Activated CD4-positive, alpha-beta memory T cell treated with anti-CD3 and anti-CD28 coated beads for 36 hours (primary cell): Measurements from ENCODE around the gene L1CAM. TPM values are rescaled to one million over a fixed set of nuclear protein-coding genes. Genes with fewer than 3 reads are reported as not detected.

Experiments used
- CTCF ChIA-PET: fragments of 350-600 bp; sonication (Branson Sonifier 250); formaldehyde crosslinking; loops from one replicate; lab custom pipeline; 2021; ENCODE audit warnings: antibody characterized with exemption, inconsistent platforms; lab: Charles Lee
- POLR2A ChIA-PET: fragments of 350-600 bp; sonication (Branson Sonifier 250); formaldehyde crosslinking; loops from one replicate; lab custom pipeline; 2021; ENCODE audit warnings: antibody characterized with exemption; lab: Charles Lee
- DNase-seq: peaks from one replicate; pipeline ENCODE4 v3.0.0-alpha.2; 2020
- H3K27ac Mint-ChIP-seq: one replicate; pipeline ENCODE4 v1.8.0; 2021; ENCODE audit warnings: mixed read lengths
- H3K27me3 Mint-ChIP-seq: one replicate; pipeline ENCODE4 v1.8.0; 2021; ENCODE audit warnings: mixed read lengths
- H3K36me3 Mint-ChIP-seq: one replicate; pipeline ENCODE4 v1.8.0; 2021; ENCODE audit warnings: mixed read lengths
- H3K4me1 Mint-ChIP-seq: one replicate; pipeline ENCODE4 v1.8.0; 2021; ENCODE audit warnings: low read depth, mixed read lengths
- H3K4me3 Mint-ChIP-seq: one replicate; pipeline ENCODE4 v1.8.0; 2021; ENCODE audit warnings: mild to moderate bottlenecking, mixed read lengths
- H3K9me3 Mint-ChIP-seq: one replicate; pipeline ENCODE4 v1.8.0; 2021; ENCODE audit warnings: mixed read lengths
- intact Hi-C: fragments of 100-400 bp; cut with micrococcal nuclease; formaldehyde crosslinking; loops from one replicate; pipeline ENCODE4 v1.15.1; 2023
- total RNA-seq, 2 experiments: library from RNA; stranded (reverse); gene quantifications; one replicate each; pipeline ENCODE4 v1.2.3, GENCODE V29; 2021

The L1CAM gene
- total RNA-seq, 2 experiments from 2014 or later, result 0.45 to 1.3 TPM

GRCh38 chrX:153900831-153901752, 15.1 kb upstream of the L1CAM start:
- H3K9me3 Mint-ChIP-seq, result no peaks in the 10 kb centered on the region
- peaks cover 35% of the 10 kb centered on the region for H3K4me1 Mint-ChIP-seq
- H3K27ac Mint-ChIP-seq, result peak overlapping the region; percentile 56
- POLR2A ChIA-PET, result interaction anchor here (1.2 kb wide), 1 partner anchor 24 kb away, joined by 8 read pairs; no protein-coding TSS in a partner anchor
- intact Hi-C loops, result no loop called here
- H3K36me3 Mint-ChIP-seq, result no peaks in the 10 kb centered on the region
- peak; percentile 77 for DNase-seq
- CTCF ChIA-PET, result interaction anchor here (1.0 kb wide), 1 partner anchor 46 kb away, joined by 4 read pairs; no protein-coding TSS in a partner anchor
- H3K4me3 Mint-ChIP-seq, result peak overlapping the region; percentile 49
- no peaks in the 10 kb centered on the region for H3K27me3 Mint-ChIP-seq

- Mint-ChIP-seq H3K27ac (no peak overlapping the region), H3K4me3 (no peak overlapping the region), H3K4me1 (peaks cover 16% of the 10 kb centered on the region), H3K36me3 (no peaks in the 10 kb centered on the region), H3K9me3 (no peaks in the 10 kb centered on the region), H3K27me3 (peaks cover 3% of the 10 kb centered on the region)
- CTCF ChIA-PET, result no interaction called here
- DNase-seq, result no peak
- POLR2A ChIA-PET, result no interaction called here
- intact Hi-C loops, result no loop called here
Observed at GRCh38 chrX:153897899-153898298, 11.9 kb upstream of the L1CAM start.

- H3K27ac Mint-ChIP-seq, result no peak overlapping the region
- CTCF ChIA-PET, result interaction anchor here (0.8 kb wide), 1 partner anchor 125 kb away, joined by 3 read pairs; the partner anchor contains the start of gene PLXNB3
- peaks cover 10% of the 10 kb centered on the region for H3K27me3 Mint-ChIP-seq
- DNase-seq, result no peak
- H3K36me3 Mint-ChIP-seq, result no peaks in the 10 kb centered on the region
- no peaks in the 10 kb centered on the region for H3K4me1 Mint-ChIP-seq
- no peaks in the 10 kb centered on the region for H3K9me3 Mint-ChIP-seq
- intact Hi-C loops, result loop anchor here (10.0 kb wide), 2 partner anchors 54 to 94 kb away; partner anchors contain the start of genes IDH3G, PDZD4 and SSR4
- no peak overlapping the region for H3K4me3 Mint-ChIP-seq
- POLR2A ChIA-PET, result no interaction called here
Observed at GRCh38 chrX:153889123-153889522, 3.1 kb upstream of the L1CAM start.

- intact Hi-C loops, result loop anchor here (10.0 kb wide), 2 partner anchors 54 to 94 kb away; partner anchors contain the start of genes IDH3G, PDZD4 and SSR4
- H3K9me3 Mint-ChIP-seq, result no peaks in the 10 kb centered on the region
- H3K36me3 Mint-ChIP-seq, result no peaks in the 10 kb centered on the region
- DNase-seq, result no peak
- no peaks in the 10 kb centered on the region for H3K4me1 Mint-ChIP-seq
- CTCF ChIA-PET, result interaction anchor here (0.8 kb wide), 1 partner anchor 124 kb away, joined by 3 read pairs; the partner anchor contains the start of gene PLXNB3
- H3K27ac Mint-ChIP-seq, result no peak overlapping the region
- H3K27me3 Mint-ChIP-seq, result peaks cover 7% of the 10 kb centered on the region
- POLR2A ChIA-PET, result no interaction called here
- no peak overlapping the region for H3K4me3 Mint-ChIP-seq
Observed at GRCh38 chrX:153888344-153888743, 2.4 kb upstream of the L1CAM start.

- CTCF ChIA-PET, result interaction anchor here (0.6 to 0.9 kb wide), 2 partner anchors 40 to 126 kb away, joined by 3 to 5 read pairs; no protein-coding TSS in a partner anchor
- Mint-ChIP-seq H3K4me1 (no peaks in the 10 kb centered on the region), H3K27ac (no peak overlapping the region), H3K27me3 (peaks cover 7% of the 10 kb centered on the region), H3K9me3 (no peaks in the 10 kb centered on the region), H3K36me3 (no peaks in the 10 kb centered on the region), H3K4me3 (no peak overlapping the region)
- POLR2A ChIA-PET, result no interaction called here
- no peak for DNase-seq
- intact Hi-C loops, result loop anchor here (10.0 kb wide), 2 partner anchors 53 to 93 kb away; partner anchors contain the start of genes IDH3G, PDZD4 and SSR4
Observed at GRCh38 chrX:153887385-153887784, 1.4 kb upstream of the L1CAM start.

- intact Hi-C loops, result loop anchor here (10.0 kb wide), 2 partner anchors 52 to 92 kb away; partner anchors contain the start of genes IDH3G, PDZD4 and SSR4
- no peak for DNase-seq
- no peaks in the 10 kb centered on the region for H3K36me3 Mint-ChIP-seq
- H3K4me3 Mint-ChIP-seq, result no peak overlapping the region
- CTCF ChIA-PET, result interaction anchor here (0.6 to 0.9 kb wide), 2 partner anchors 40 to 126 kb away, joined by 3 to 5 read pairs; no protein-coding TSS in a partner anchor
- no peaks in the 10 kb centered on the region for H3K4me1 Mint-ChIP-seq
- H3K27me3 Mint-ChIP-seq, result peaks cover 9% of the 10 kb centered on the region
- POLR2A ChIA-PET, result no interaction called here
- no peak overlapping the region for H3K27ac Mint-ChIP-seq
- no peaks in the 10 kb centered on the region for H3K9me3 Mint-ChIP-seq
Observed at GRCh38 chrX:153886915-153887314, 942 bp upstream of the L1CAM start.

GRCh38 chrX:153885208-153885787, 675 bp downstream of the L1CAM start:
- ChIA-PET CTCF (interaction anchor here (1.4 kb wide), 1 partner anchor 11 kb away, joined by 3 read pairs; no protein-coding TSS in a partner anchor), POLR2A (no interaction called here)
- intact Hi-C loops, result loop anchor here (10.0 kb wide), 2 partner anchors 50 to 90 kb away; partner anchors contain the start of genes IDH3G, PDZD4 and SSR4
- DNase-seq, result no peak
- no peaks in the 10 kb centered on the region for H3K36me3 Mint-ChIP-seq
- peak overlapping the region; percentile 43 for H3K4me3 Mint-ChIP-seq
- no peaks in the 10 kb centered on the region for H3K9me3 Mint-ChIP-seq
- no peaks in the 10 kb centered on the region for H3K4me1 Mint-ChIP-seq
- H3K27ac Mint-ChIP-seq, result no peak overlapping the region
- H3K27me3 Mint-ChIP-seq, result peaks cover 9% of the 10 kb centered on the region

GRCh38 chrX:153884590-153884989, 1.4 kb downstream of the L1CAM start:
- no peaks in the 10 kb centered on the region for H3K9me3 Mint-ChIP-seq
- no peak overlapping the region for H3K27ac Mint-ChIP-seq
- CTCF ChIA-PET, result interaction anchor here (1.4 kb wide), 1 partner anchor 11 kb away, joined by 3 read pairs; no protein-coding TSS in a partner anchor
- peaks cover 9% of the 10 kb centered on the region for H3K27me3 Mint-ChIP-seq
- H3K4me1 Mint-ChIP-seq, result no peaks in the 10 kb centered on the region
- intact Hi-C loops, result loop anchor here (1.0 to 10.0 kb wide), 3 partner anchors 50 to 120 kb away; partner anchors contain the start of genes IDH3G, PDZD4, PLXNB3 and SSR4
- POLR2A ChIA-PET, result no interaction called here
- H3K4me3 Mint-ChIP-seq, result no peak overlapping the region
- H3K36me3 Mint-ChIP-seq, result no peaks in the 10 kb centered on the region
- DNase-seq, result peak; percentile 34

GRCh38 chrX:153884136-153884535, 1.8 kb downstream of the L1CAM start:
- DNase-seq, result no peak
- Mint-ChIP-seq H3K4me1 (peaks cover under 1% of the 10 kb centered on the region), H3K27me3 (peaks cover 10% of the 10 kb centered on the region), H3K4me3 (no peak overlapping the region), H3K9me3 (no peaks in the 10 kb centered on the region), H3K36me3 (no peaks in the 10 kb centered on the region), H3K27ac (no peak overlapping the region)
- intact Hi-C loops, result loop anchor here (1.0 to 10.0 kb wide), 3 partner anchors 49 to 120 kb away; partner anchors contain the start of genes IDH3G, PDZD4, PLXNB3 and SSR4
- ChIA-PET POLR2A (no interaction called here), CTCF (interaction anchor here (1.4 kb wide), 1 partner anchor 12 kb away, joined by 3 read pairs; no protein-coding TSS in a partner anchor)

GRCh38 chrX:153883163-153883843, 2.7 kb downstream of the L1CAM start:
- peaks cover 7% of the 10 kb centered on the region for H3K4me1 Mint-ChIP-seq
- intact Hi-C loops, result loop anchor here (10.0 kb wide), 2 partner anchors 49 to 89 kb away; partner anchors contain the start of genes IDH3G, PDZD4 and SSR4
- ChIA-PET POLR2A (no interaction called here), CTCF (no interaction called here)
- H3K36me3 Mint-ChIP-seq, result no peaks in the 10 kb centered on the region
- DNase-seq, result no peak
- H3K9me3 Mint-ChIP-seq, result no peaks in the 10 kb centered on the region
- peaks cover 11% of the 10 kb centered on the region for H3K27me3 Mint-ChIP-seq
- no peak overlapping the region for H3K27ac Mint-ChIP-seq
- no peak overlapping the region for H3K4me3 Mint-ChIP-seq

- intact Hi-C loops, result loop anchor here (10.0 kb wide), 2 partner anchors 48 to 88 kb away; partner anchors contain the start of genes IDH3G, PDZD4 and SSR4
- Mint-ChIP-seq H3K4me1 (peaks cover 10% of the 10 kb centered on the region), H3K4me3 (no peak overlapping the region), H3K27me3 (peaks cover 11% of the 10 kb centered on the region), H3K36me3 (no peaks in the 10 kb centered on the region), H3K27ac (no peak overlapping the region), H3K9me3 (no peaks in the 10 kb centered on the region)
- POLR2A ChIA-PET, result no interaction called here
- no peak for DNase-seq
- CTCF ChIA-PET, result no interaction called here
Observed at GRCh38 chrX:153882557-153882956, 3.4 kb downstream of the L1CAM start.
